ENCODE results near the gene ZNF718.
A peak's percentile ranks its signal among the peaks of the same experiment; 100 is the strongest.
"Not testable (repeated sequence)": the region's sequence is repeated elsewhere in the genome, so short reads cannot be mapped to it uniquely, and the experiment has no call there.

ZNF718 gene

GRCh38 chr4:124275-125081 lies at the start of gene ZNF718:
TSS of gene ZNF718 (plus strand) at chr4:124501. CDS start at chr4:124671, 170 bp downstream.
- peak; percentile 97 for DNase-seq

GRCh38 chr4:85951-86350 lies 38.4 kb upstream of the ZNF718 start:
- DNase-seq: no peak

- DNase-seq: not testable (repeated sequence)
Observed at GRCh38 chr4:86559-87324, 37.6 kb upstream of the ZNF718 start.

GRCh38 chr4:98386-98785 lies 25.9 kb upstream of the ZNF718 start:
- DNase-seq: no peak

DNA sequence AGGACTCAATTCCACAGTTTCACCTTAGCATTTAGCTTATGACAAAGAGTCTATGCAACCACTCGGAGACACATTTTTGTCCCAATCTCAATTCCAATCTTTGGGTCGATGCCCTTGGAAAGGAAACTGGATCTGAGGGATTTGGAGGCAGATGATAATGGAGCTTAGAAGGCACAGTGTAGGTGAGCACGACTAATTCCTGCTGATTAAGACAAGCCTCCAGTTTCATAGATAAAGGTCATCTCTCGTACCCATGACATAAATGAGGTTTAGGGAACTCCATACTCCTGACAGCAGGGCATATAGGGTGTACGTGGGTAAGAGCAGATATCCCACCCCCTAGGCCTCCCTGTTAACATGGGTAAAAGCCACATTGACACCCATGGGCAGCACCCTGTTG lies 24.4 kb upstream of the ZNF718 start:
- DNase-seq: no peak

- DNase-seq: no peak
Observed at GRCh38 chr4:107083-107443, 17.2 kb upstream of the ZNF718 start.

DNA sequence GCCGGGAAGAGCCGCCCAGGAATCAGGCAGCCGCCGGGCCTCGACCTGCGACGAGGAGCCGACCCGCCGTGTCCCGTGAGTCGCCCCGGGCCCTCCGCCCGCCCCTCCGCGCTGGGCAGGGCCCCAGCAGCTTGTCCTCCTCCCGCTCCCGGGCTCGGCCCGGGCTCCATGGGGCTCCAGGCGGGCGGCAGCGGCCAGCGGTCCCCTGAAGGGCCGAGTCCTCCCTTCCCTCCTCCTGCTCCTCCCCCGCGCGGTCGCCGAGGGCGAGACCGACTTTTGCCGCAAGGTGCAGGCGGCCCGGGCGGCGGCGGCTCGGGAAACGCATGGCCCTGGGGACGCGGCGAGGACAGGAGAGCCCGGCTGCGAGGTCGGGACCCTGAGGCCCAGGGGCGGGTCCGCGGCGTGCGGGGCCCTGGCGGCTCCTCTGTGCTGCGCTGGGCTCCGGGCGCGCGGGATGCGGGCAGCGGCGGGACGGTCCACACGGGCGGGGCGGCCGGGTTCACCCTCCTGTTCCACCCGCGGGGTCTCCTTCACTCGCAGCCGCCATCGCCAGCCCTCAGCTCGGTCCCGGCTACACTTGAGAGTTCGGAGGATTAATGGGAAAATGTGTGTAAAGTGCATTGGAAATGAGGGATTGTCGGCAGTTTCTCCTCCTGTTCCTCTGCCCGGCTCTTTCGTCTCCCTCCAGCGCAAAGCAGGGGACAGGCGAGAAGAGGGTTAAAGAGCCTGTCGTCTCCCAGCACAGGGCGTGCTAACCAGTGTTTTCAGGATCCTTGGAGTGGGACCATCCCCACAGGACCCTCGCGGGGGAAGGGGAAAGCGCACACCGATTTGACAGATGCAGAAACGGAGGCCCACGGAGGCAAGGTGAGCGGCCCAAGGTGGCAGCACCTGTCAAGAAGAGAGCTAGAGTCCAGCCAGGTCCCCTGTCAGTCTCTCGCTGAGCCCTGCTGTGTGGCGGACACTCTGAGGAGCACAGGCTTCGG lies 16.6 kb upstream of the ZNF718 start:
- DNase-seq: no peak

DNA sequence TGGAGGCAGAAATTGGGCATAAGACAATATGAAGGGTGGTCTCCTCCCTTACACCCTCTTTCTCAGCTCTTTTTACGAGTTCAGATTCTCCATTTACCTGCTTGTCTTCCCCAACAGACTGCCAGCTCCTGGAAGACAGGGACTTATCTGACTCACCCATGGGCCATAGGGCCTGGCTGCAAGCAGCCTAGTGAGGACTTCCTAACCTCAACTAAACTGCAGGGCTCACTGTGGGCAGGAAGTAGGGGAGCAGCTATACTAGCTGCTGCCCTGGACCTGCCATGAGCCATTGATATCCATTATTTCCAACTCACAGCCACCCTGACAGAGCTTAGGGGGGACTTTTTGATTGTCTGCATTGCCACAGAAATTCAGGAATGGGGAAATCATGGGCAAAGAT lies 11.5 kb upstream of the ZNF718 start:
- DNase-seq: no peak

- DNase-seq: no peak
Observed at GRCh38 chr4:113732-114131, 10.6 kb upstream of the ZNF718 start.

GRCh38 chr4:114149-114548 lies 10.2 kb upstream of the ZNF718 start:
- no peak for DNase-seq

- DNase-seq: no peak
Observed at GRCh38 chr4:116499-116898, 7.8 kb upstream of the ZNF718 start.

GRCh38 chr4:120616-121015 lies 3.7 kb upstream of the ZNF718 start:
- no peak for DNase-seq

DNA sequence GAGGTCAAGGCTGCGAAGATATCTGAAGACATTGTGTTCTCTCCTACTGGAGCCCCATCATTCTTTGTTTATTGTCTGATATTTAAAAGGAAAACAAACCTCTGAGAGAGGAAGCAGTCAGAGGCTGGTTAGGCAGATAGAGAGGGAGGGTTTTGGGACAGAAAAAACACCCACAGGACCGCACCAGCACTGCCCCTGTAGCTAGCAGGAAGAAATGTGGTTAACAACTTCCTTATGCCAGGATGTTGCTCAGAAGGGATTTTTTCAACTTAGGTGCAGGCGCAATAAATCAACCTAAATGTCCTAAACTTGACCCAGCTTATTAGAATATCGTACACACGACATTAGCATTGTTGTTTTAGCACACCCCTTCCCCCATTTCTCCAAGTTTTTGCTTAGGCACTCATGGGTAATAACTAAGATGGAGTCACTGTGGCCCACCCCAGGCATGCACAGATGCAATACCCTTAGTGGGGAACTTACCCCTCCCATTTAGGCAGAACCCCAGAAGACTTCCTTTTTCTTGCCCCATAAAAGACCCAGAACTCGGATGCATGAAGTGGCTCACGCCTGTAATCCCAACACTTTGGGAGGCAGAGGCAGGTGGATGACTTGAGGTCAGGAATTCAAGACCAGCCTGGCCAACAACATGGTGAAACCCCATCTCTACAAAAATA lies 2.8 kb upstream of the ZNF718 start:
- DNase-seq: no peak

DNA sequence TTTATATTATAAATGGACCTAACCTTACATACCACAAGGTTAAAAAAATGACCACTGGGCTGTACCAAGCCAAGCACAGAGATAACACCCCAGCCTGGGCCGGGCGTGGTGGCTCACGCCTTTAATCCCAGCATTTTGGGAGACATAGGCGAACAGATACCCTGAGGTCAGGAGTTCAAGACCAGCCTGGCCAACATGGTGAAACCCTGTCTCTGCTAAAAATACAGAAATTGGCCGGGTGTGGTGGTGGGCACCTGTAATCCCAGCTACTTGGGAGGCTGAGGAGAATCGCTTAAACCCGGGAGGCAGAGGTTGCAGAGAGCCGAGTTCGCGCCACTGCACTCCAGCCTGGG lies 403 bp upstream of the ZNF718 start:
- not testable (repeated sequence) for DNase-seq

DNA sequence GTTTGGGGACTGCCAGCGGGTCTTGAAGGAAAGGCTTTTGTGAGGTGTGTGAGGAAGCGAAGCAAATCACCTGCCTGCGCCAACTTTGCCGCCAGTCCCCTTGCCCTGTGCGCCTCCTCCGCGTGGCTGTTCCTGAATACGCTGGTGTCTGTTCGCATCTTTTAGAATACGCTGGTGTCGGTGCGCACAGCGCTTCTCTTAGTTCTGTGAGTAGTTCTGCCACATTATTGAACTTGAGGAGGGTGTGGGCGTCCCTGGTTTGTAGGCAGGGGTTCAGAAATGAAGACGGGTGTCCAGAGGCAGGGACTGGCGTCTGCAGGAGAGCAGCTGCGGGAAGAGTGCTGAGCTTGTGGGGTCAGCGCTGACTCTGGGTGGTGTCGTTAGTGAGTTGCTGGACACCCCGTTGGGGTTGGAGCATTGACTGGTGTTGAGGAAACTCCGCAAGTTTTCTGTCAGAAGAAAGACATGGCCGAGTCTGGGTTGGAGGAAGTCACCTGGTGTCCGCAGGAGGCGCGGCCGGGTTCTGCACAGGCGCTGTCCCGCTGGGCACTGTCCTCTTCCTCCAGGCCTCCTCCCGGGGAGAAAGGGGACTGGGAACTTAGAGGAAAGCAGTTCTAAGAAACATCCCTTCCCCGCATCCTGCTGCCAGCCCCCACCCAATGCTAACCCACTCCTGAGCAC lies 930 bp downstream of the ZNF718 start:
- DNase-seq: peak; percentile 22

- no peak for DNase-seq
Observed at GRCh38 chr4:125833-126232, 1.5 kb downstream of the ZNF718 start.

DNA sequence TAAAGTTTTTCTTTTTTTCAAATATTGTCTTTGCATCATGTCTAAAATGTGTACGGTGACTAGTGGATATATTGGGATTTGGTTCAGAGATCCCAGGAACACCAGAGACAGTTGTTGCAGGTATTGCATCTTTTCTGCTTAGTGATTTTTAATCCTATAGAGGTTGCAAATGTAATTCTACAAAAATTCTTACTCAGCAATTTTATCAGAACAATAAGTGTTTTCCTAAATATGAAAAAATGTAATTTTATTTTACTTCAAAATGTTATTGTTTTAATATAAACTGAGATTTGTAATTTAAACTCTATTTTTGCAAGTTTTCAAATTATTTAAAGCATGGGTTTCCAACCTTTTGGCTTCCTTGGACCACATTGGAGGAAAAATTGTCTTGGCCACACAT lies 8.2 kb downstream of the ZNF718 start:
- DNase-seq: no peak

GRCh38 chr4:138935-139334 lies 14.6 kb downstream of the ZNF718 start:
- no peak for DNase-seq

DNA sequence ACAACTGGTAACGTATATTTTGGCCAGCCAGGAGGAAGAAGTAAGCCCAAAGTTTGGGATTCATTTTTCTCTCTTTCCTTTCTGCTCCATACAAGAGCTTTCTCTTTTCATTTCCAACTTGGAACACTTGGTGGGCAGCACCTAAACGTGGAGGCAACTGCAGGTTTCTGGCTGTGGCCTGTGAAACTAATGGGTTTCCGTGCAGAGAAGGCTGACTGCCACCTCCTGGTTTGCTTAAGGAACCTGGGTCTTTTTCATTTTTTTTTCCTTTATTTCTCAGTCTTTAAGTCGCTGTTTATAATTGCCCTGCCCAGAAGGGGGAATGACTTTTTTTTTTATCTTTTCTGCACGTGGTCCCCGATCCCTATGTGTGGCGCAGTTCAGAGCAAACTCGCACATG lies 15.4 kb downstream of the ZNF718 start:
- no peak for DNase-seq

DNA sequence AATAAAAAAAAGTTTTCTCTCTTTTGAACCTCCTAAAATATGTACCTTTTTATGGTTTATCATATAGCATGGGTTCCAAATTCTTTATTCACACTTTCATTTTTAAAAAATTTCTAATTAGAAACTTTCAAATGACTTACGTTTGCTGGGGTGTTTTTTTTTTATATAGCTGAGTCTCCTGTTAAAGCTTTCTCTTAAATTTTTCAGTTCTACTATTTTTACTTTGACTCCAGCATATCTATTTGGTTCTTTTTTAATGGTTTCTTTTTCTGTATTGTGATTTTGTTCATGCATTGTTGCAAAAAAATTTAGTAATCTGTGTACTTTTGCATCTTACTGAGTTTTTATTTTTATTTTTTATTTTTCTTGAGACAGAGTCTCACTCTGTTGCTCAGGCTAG lies 22.3 kb downstream of the ZNF718 start:
- no peak for DNase-seq

GRCh38 chr4:147233-147632 lies 22.9 kb downstream of the ZNF718 start:
- DNase-seq: no peak

Measured in NCI-H774 (cell line).